Activated naive CD8-positive, alpha-beta T cell treated with anti-CD3 and anti-CD28 coated beads, Interleukin-2, amount 50 U/mL, for 16 hours (primary cell): ENCODE data around the gene CDKL5.
"Not testable (repeated sequence)": the region's sequence is repeated elsewhere in the genome, so short reads cannot be mapped to it uniquely, and the experiment has no call there.

Experiments
- DNase-seq: peaks from one replicate; pipeline ENCODE4 v3.0.0-alpha.2; 2020; ENCODE audit warnings: low read depth, low spot score

CDKL5 gene

GRCh38 chrX:18575744-18576143, 150.3 kb downstream of the CDKL5 start:
- no peak for DNase-seq

DNA sequence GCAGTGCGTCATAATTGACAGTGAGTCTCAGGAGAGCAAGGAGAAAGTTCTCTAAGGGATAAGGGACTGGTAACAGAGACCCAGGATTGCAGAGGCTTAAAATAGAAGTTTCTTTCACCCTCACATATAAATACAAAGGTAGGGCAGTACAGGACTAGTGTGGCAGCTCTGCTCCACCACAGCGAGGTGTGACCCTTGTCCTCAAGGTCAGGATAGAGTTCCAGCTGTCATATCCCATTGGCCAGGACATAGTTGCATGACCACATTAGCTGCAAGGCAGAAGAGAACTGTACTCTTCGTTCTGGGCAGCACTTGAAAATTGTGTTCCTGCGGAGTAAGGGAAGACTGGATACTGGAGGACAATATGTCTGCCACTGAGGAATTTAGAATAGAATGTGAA, 152.0 kb downstream of the CDKL5 start:
- DNase-seq = no peak

DNA sequence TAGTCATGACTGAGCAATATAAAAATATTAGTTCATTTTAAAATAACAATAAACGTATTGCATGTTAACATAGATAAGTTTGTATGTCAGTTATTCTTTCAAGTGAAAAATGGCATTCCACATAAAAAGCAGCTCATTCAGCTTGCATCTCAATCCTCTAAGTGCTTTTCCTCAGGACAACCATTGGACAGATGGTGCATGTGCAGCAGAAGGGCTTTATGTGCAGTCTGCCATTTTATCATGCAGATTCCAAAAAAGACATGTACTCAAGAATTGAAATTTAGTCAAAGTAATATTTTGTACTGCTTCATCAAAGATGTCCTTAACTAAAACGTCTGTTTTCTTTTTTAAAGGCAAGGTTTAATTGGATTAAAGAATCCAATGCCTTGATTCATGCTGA, 153.1 kb downstream of the CDKL5 start:
- DNase-seq = no peak

- no peak for DNase-seq
Observed at GRCh38 chrX:18579495-18579894, 154.1 kb downstream of the CDKL5 start.

- no peak for DNase-seq
Observed at GRCh38 chrX:18582910-18583493, 157.6 kb downstream of the CDKL5 start.

GRCh38 chrX:18589292-18589691, 163.9 kb downstream of the CDKL5 start:
- DNase-seq = not testable (repeated sequence)

- DNase-seq = no peak
Observed at GRCh38 chrX:18591834-18592233, 166.4 kb downstream of the CDKL5 start.

DNA sequence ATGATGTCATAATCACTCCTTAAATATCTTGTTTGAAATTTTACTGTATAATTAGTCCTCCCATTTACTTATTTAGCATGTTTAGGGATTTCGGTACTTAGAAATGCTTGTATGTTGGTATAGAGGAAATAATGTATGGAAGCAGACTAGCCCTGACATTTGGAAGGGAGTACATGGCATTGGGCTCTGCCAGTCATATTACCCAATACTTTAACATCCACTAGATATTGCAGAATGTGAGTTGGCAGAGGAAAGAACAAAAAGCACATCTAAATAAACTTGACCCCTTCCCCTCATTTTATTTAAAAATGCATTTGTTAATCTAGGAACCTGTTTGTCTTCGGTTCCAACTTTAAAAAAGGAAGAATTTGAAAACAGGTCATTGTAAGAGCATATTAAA, 168.7 kb downstream of the CDKL5 start:
- no peak for DNase-seq

DNA sequence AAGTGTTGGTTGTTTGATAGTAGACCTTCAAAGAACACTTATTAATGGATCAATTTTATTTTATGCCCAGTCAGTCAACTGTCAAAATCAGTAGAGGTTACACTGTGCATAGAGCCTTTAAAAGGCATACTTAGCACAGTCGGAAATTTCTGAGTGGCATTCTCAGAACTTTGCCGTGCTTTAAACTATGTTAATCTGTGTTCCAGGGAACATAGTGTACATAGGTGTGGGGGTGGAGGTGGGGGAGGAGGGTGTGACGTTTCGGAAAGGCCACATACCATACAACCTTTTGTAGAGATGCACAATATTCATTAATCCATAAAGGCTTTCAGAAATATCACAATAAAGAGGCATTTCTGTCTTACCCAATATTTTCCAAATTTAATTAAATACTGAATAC, 170.7 kb downstream of the CDKL5 start:
- DNase-seq = no peak

DNA sequence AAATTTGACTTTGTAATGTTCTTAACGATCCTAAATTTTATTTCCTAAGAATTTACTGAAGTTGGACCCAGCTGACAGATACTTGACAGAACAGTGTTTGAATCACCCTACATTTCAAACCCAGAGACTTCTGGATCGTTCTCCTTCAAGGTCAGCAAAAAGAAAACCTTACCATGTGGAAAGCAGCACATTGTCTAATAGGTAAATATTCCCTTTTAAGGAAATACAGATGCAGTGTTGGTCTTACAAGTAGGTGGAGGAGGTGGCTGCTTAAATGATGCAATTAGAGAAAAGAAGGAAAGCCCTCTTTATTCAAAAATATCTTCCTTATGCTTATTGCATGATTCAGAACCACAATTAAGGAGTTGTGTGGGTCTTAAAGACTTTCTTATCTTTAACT, 173.0 kb downstream of the CDKL5 start:
- no peak for DNase-seq

- no peak for DNase-seq
Observed at GRCh38 chrX:18607966-18608365, 182.6 kb downstream of the CDKL5 start.

DNA sequence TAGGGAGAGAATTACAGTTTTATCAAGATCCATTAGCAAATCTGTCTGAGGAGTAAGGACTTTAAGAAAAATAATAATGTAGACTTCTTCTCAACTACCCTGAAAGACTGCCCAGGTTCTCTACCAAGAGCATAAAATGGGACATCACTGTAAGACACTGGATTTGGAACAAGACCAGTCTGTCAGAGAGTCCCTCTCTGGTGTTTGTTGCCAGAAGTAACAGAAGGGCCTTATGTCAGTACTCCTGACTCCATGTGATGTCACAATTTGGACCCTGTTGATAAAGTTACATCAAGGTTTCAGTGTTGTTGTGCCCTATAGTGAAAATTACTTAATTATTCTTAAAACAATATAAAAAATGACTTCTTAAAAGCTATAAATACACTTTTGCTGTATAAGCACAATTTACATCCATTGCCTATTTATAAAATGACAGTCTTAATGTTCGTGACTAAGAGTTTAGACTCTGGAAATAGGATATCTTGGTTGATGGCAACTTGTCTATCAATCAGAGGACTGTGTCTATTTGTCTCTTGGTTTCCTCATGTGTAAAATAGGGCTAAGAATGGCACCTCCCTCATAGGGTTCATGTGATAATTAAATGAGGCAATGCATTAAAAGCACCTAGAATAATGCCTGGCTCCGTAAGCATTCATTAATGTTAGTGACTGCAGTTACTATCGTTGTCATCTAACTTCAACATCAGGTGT, 188.7 kb downstream of the CDKL5 start:
- DNase-seq = no peak

DNA sequence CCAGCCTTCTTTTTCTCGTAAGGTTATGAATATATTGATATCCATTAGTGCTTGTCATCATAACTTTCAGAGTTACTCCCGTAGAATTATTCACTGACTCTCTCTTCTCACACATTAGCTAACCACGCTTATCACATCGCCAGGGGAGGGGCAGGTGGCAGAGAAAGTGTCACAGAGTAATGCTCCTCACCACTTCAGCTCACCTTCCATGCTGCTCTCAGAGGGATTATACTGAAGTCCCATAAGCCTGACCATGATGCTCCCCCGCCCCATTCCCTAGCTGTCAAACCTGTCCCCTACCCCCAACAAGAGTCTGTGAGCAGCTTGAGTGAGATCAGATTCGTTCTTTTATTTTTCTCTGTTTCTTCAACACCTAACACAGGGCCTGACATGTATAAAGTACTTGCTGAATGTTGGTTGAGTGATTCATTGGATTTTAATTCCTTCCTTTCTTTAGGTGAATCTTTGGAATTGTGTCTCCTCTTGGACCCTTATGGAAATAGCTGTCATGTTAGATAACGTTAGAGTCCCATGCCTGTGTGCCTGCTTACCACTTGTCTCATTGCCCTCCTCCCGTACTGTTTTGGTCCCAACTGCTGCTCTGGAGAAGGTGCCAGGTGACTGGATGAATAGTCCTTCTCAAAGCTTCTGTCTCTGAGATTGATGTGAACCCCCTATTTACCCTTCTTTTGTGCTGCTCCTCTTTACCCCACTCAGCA, 191.4 kb downstream of the CDKL5 start:
- no peak for DNase-seq

GRCh38 chrX:18617407-18617750, 192.0 kb downstream of the CDKL5 start:
- no peak for DNase-seq

GRCh38 chrX:18619288-18619687, 193.9 kb downstream of the CDKL5 start:
- DNase-seq = no peak

DNA sequence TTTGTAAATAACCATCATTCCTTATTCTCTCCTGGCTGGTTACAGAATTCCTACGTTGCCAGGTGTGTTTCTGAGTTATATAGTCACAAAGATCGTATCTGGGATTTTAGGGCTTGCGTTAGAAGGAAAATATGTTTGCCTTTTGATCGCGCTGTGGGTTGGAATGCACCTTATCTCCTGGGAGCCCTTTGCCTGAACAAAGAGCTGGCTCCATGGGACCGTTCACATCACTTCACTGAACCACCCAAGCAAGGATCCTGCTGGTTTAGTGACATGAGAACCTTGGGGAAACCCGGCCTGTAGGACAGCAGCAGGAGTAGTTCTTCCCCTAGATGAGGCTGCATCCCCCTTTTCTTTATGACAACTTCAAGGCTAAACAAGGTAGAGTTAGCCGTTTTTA, 194.9 kb downstream of the CDKL5 start:
- DNase-seq = no peak

GRCh38 chrX:18624599-18624998, 199.2 kb downstream of the CDKL5 start:
- DNase-seq = no peak

- no peak for DNase-seq
Observed at GRCh38 chrX:18630934-18631333, 205.5 kb downstream of the CDKL5 start.

GRCh38 chrX:18638398-18638797, 213.0 kb downstream of the CDKL5 start:
- DNase-seq = no peak

DNA sequence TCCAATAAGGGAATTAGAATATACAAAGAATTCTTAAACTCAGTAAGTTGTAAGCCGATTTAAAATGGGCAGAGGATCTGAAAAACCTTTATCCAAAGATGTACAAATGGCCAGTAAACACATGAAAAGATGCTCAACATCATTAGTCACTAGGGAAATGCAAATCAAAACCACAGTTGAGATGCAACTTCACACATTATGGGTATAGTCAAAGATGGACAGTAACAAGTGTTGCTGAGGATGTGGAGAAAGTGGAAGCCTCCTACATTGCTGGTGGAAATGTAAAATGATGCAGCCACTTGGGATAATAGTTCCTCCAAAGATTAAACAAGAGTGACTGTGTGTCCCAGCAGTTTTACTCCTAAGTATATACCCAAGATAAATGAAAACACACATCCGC, 213.9 kb downstream of the CDKL5 start:
- no peak for DNase-seq

GRCh38 chrX:18640686-18641085, 215.3 kb downstream of the CDKL5 start:
- DNase-seq = no peak

- no peak for DNase-seq
Observed at GRCh38 chrX:18643243-18643642, 217.8 kb downstream of the CDKL5 start.

GRCh38 chrX:18643853-18644252, 218.4 kb downstream of the CDKL5 start:
- DNase-seq = no peak
